RKO (cell line): Measurements from ENCODE around the gene FREY1.
A peak's percentile ranks its signal among the peaks of the same experiment; 100 is the strongest.

Source experiments
- DNase-seq: peaks from one replicate; pipeline ENCODE4 v3.0.0-alpha.2; 2016; ENCODE audit warnings: low spot score

Gene FREY1

GRCh38 chr11:45894555-45895247 lies 12.4 kb downstream of the FREY1 start:
- no peak for DNase-seq

GRCh38 chr11:45892856-45893255 lies 14.2 kb downstream of the FREY1 start:
- no peak for DNase-seq

- DNase-seq = peak; percentile 23
Measured at GRCh38 chr11:45890886-45891550, 16.1 kb downstream of the FREY1 start.

GRCh38 chr11:45889966-45890365 lies 17.1 kb downstream of the FREY1 start:
- no peak for DNase-seq

GRCh38 chr11:45889555-45889954 lies 17.5 kb downstream of the FREY1 start:
- DNase-seq = no peak

- DNase-seq = no peak
Measured at GRCh38 chr11:45887587-45887986, 19.5 kb downstream of the FREY1 start.

- no peak for DNase-seq
Measured at GRCh38 chr11:45886816-45887520, 20.1 kb downstream of the FREY1 start.

- no peak for DNase-seq
Measured at GRCh38 chr11:45885921-45886721, 20.9 kb downstream of the FREY1 start.

GRCh38 chr11:45885274-45885920 lies 21.7 kb downstream of the FREY1 start, which contains the start of gene MAPK8IP1:
TSS of gene MAPK8IP1 (plus strand) at chr11:45885651. CDS start at chr11:45885821, 170 bp downstream.
- peak; percentile 78 for DNase-seq

GRCh38 chr11:45884596-45885185 lies 22.4 kb downstream of the FREY1 start:
- DNase-seq = no peak

- no peak for DNase-seq
Measured at GRCh38 chr11:45881708-45882368, 25.2 kb downstream of the FREY1 start.

GRCh38 chr11:45880772-45881570 lies 26.1 kb downstream of the FREY1 start:
- no peak for DNase-seq

- DNase-seq = peak; percentile 42
Measured at GRCh38 chr11:45879803-45880686, 27.0 kb downstream of the FREY1 start.

- no peak for DNase-seq
Measured at GRCh38 chr11:45877845-45878244, 29.2 kb downstream of the FREY1 start.

- DNase-seq = no peak
Measured at GRCh38 chr11:45877221-45877620, 29.9 kb downstream of the FREY1 start.

GRCh38 chr11:45876401-45876800 lies 30.7 kb downstream of the FREY1 start:
- no peak for DNase-seq

GRCh38 chr11:45872651-45873356 lies 34.3 kb downstream of the FREY1 start:
- peak; percentile 40 for DNase-seq

GRCh38 chr11:45871638-45872037 lies 35.4 kb downstream of the FREY1 start:
- no peak for DNase-seq
